Measurements from ENCODE around the gene GATAD2A. TPM values are rescaled to one million over a fixed set of nuclear protein-coding genes. Genes with fewer than 3 reads are reported as not detected.

Gene GATAD2A
- total RNA-seq, 2 experiments from 2014 or later = 152 to 153 TPM

- H3K27me3 Mint-ChIP-seq = no peaks in the 10 kb centered on the region
- no peak overlapping the region for H3K27ac Mint-ChIP-seq
- peak overlapping the region; percentile 22 for H3K4me3 Mint-ChIP-seq
- DNase-seq (peak; percentile 48), ATAC-seq (ENCODE audit: low read depth) (no peak)
- POLR2A ChIA-PET = interaction anchor here (1.0 kb wide), 1 partner anchor 38 kb away, joined by 3 read pairs; no protein-coding TSS in a partner anchor
- H3K4me1 Mint-ChIP-seq = peaks cover 9% of the 10 kb centered on the region
- no peaks in the 10 kb centered on the region for H3K9me3 Mint-ChIP-seq
- peaks cover 9% of the 10 kb centered on the region for H3K36me3 Mint-ChIP-seq
Measured at GRCh38 chr19:19514215-19514657, 108.8 kb downstream of the GATAD2A start.

DNA sequence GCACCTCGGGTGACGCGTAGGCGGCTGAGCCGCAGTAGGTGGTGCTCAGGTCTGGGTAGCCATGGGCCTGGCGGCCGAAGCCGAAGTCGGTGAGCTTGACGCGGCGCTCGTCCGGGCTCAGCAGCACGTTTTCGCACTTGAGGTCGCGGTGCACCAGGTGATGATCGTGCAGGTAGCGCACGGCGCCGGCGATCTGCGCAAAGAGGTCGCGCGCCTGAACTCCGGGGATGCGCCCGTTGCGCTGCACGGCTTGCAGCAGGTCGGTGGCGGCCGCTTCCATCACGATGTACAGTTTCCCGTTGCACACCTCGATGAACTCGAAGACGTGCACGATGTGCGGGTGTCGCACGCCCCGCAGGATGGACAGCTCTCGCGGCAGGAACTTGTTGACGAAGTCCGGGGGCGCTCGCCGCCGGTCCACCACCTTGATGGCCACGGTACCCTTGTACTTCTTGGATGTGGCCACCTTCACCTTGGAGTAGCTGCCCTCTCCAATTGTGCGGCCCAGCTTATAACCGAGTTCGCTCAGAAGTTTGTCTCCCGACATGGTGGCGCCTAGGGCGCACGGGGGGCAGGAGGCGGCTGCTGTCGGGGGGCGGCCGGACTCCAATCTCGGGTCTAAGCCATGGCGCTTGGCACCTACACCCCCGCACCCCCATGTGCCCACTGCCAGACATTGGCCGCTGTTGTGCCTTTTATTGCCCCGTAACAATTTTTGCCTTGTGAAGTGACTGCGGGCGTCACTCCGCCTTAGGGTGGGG lies 109.6 kb downstream of the GATAD2A start, which contains the start of gene TSSK6:
Gene TSSK6 (minus strand): TSS at position 668 of the 761 bp plus-strand sequence. CDS start 121 bp downstream, at position 547.
- Mint-ChIP-seq H3K36me3 (peaks cover 14% of the 10 kb centered on the region), H3K27ac (peak within 1 kb of the TSS; percentile 92), H3K27me3 (no peaks in the 10 kb centered on the region), H3K4me3 (peak within 1 kb of the TSS; percentile 89), H3K4me1 (peaks cover 13% of the 10 kb centered on the region), H3K9me3 (no peaks in the 10 kb centered on the region)
- POLR2A ChIA-PET = interaction anchor here (0.7 to 2.1 kb wide), 17 partner anchors 7 to 350 kb away, joined by 3 to 15 read pairs (median 5); partner anchors contain the start of genes GATAD2A, MAU2, SUGP1 and ZNF101
- DNase-seq = no peak
- ATAC-seq (ENCODE audit: low read depth) = no peak

DNA sequence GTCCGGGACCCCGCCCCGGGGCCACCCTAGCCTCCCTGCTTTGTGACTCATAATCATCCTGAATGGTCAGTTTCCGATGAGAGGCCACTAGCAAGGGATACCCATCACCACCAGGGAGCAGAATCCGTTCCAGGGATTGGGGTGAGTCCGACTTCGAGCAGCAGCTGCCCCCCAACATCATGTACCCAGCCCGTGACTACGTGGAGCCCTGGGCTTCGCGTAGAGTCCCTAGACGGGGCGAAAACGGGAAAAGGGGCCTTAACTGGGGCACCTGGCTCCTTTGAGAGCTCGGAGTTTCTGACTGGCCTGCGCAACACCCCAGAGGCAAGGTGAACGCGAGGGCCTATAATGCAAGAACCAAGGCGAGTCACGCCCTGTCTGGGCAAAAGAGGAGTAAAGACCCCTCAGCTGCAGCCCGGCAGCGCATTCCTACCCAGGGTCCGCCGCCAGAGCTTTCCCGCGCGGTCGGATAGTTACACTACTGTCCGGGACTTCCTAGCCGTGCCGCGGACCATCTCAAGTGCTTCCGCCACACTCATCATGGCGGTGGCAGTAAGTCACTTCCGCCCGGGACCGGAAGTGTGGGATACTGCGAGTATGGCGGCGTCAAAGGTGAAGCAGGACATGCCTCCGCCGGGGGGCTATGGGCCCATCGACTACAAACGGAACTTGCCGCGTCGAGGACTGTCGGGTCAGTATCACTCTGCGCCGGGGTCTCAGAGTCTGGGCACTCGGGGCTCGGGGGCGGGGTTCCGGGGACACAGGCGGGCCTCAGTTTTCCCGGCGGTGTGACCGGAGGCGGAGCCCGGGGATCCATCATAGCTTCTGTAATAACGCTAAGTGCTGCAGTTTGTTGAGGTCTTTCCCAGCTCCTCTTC lies 110.4 kb downstream of the GATAD2A start, which contains the start of gene NDUFA13:
Gene NDUFA13 (plus strand): TSS at position 584 of the 878 bp plus-strand sequence. CDS start 14 bp downstream, at position 598.
- H3K36me3 Mint-ChIP-seq = peaks cover 20% of the 10 kb centered on the region
- peak within 1 kb of the TSS; percentile 92 for H3K27ac Mint-ChIP-seq
- H3K27me3 Mint-ChIP-seq = no peaks in the 10 kb centered on the region
- POLR2A ChIA-PET = interaction anchor here (0.6 to 2.1 kb wide), 20 partner anchors 8 to 993 kb away, joined by 3 to 15 read pairs (median 5); partner anchors contain the start of genes GATAD2A, MAU2, NR2C2AP and SUGP1
- DNase-seq (peak; percentile 98), ATAC-seq (ENCODE audit: low read depth) (peak; percentile 89)
- H3K4me1 Mint-ChIP-seq = peaks cover 18% of the 10 kb centered on the region
- no peaks in the 10 kb centered on the region for H3K9me3 Mint-ChIP-seq
- peak within 1 kb of the TSS; percentile 89 for H3K4me3 Mint-ChIP-seq

GRCh38 chr19:19517235-19517619 lies 111.8 kb downstream of the GATAD2A start:
- peak overlapping the region; percentile 92 for H3K27ac Mint-ChIP-seq
- POLR2A ChIA-PET = no interaction called here
- H3K27me3 Mint-ChIP-seq = no peaks in the 10 kb centered on the region
- DNase-seq (no peak), ATAC-seq (ENCODE audit: low read depth) (no peak)
- peaks cover 23% of the 10 kb centered on the region for H3K36me3 Mint-ChIP-seq
- H3K4me3 Mint-ChIP-seq = peak overlapping the region; percentile 89
- H3K4me1 Mint-ChIP-seq = peaks cover 20% of the 10 kb centered on the region
- H3K9me3 Mint-ChIP-seq = no peaks in the 10 kb centered on the region

DNA sequence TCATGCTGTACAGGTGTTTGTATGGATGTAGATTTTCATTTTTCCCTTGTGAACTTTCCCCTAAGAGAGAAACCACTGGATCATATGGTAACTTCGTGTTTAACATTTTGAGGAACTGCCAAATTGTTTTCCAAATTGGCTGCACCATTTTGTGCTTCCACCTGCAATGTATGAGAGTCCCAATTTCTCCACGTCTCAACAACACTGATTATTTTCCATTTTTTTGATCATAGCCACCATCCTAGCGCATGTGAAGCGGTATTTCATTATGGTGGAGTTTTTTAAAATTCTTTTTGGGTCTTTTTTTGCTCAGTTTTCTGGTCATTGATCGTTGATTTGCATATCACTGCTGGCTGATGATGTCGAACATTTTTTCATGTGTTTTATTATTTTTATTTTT lies 115.5 kb downstream of the GATAD2A start:
- Mint-ChIP-seq H3K27me3 (no peaks in the 10 kb centered on the region), H3K9me3 (no peaks in the 10 kb centered on the region), H3K4me3 (no peak overlapping the region), H3K36me3 (peaks cover 18% of the 10 kb centered on the region), H3K27ac (no peak overlapping the region), H3K4me1 (peaks cover 22% of the 10 kb centered on the region)
- ATAC-seq (ENCODE audit: low read depth) = no peak
- POLR2A ChIA-PET = no interaction called here
- DNase-seq = no peak

GRCh38 chr19:19523177-19523576 lies 117.7 kb downstream of the GATAD2A start:
- ATAC-seq (ENCODE audit: low read depth) (no peak), DNase-seq (no peak)
- no peak overlapping the region for H3K4me3 Mint-ChIP-seq
- H3K36me3 Mint-ChIP-seq = peaks cover 18% of the 10 kb centered on the region
- no peaks in the 10 kb centered on the region for H3K9me3 Mint-ChIP-seq
- POLR2A ChIA-PET = no interaction called here
- H3K27ac Mint-ChIP-seq = no peak overlapping the region
- H3K27me3 Mint-ChIP-seq = no peaks in the 10 kb centered on the region
- H3K4me1 Mint-ChIP-seq = peaks cover 19% of the 10 kb centered on the region

GRCh38 chr19:19524053-19524452 lies 118.6 kb downstream of the GATAD2A start:
- Mint-ChIP-seq H3K27me3 (no peaks in the 10 kb centered on the region), H3K27ac (no peak overlapping the region), H3K36me3 (peaks cover 18% of the 10 kb centered on the region), H3K4me1 (peaks cover 19% of the 10 kb centered on the region), H3K9me3 (no peaks in the 10 kb centered on the region), H3K4me3 (no peak overlapping the region)
- DNase-seq (no peak), ATAC-seq (ENCODE audit: low read depth) (no peak)
- POLR2A ChIA-PET = no interaction called here

- Mint-ChIP-seq H3K36me3 (peaks cover 11% of the 10 kb centered on the region), H3K27ac (no peak overlapping the region), H3K9me3 (no peaks in the 10 kb centered on the region), H3K4me1 (peaks cover 11% of the 10 kb centered on the region), H3K27me3 (no peaks in the 10 kb centered on the region), H3K4me3 (no peak overlapping the region)
- DNase-seq (no peak), ATAC-seq (ENCODE audit: low read depth) (no peak)
- POLR2A ChIA-PET = interaction anchor here (0.6 to 1.2 kb wide), 2 partner anchors 10 to 340 kb away, joined by 4 to 6 read pairs; partner anchors contain the start of genes NDUFA13, TSSK6 and ZNF253
Measured at GRCh38 chr19:19525611-19526380, 120.3 kb downstream of the GATAD2A start.

DNA sequence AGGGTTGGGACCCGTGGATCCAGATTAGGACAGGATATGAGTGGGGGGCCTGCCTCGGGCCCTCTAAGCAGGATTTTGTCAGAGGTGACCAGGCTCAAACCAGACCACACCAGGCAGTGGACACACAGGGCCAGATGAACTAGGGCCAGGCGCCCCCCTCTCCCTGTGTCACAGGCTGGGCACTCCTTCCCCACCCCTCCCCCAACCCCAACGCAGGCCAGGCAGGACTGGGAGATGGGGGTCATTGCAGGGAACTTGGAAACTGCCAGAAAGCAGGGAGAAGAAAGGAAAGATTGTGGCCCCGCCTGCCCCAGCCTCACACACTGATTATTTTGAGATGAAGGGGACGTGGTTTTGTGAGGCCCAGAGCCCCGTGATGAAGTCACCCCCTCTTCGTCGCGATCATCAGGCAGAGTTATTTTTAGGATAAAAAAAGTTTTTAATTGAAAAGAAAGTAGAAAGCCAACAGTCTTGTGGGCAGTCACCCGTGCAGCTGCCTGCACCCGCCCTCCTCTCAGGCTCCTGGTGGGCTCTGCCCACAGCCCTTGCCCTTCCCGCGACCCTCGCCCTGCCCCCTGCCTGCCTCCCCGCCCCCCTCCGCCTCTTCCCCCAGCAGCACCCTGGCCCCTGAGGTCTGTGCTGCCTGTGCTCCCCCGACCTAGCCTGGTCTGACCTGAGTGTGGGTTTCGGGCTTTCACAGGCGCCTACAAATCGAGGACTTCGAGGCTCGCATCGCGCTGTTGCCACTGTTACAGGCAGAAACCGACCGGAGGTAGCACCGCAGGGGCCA lies 121.3 kb downstream of the GATAD2A start:
- H3K27me3 Mint-ChIP-seq = no peaks in the 10 kb centered on the region
- DNase-seq (no peak), ATAC-seq (ENCODE audit: low read depth) (no peak)
- H3K4me1 Mint-ChIP-seq = peaks cover 9% of the 10 kb centered on the region
- no peak overlapping the region for H3K27ac Mint-ChIP-seq
- no peaks in the 10 kb centered on the region for H3K9me3 Mint-ChIP-seq
- H3K36me3 Mint-ChIP-seq = peaks cover 10% of the 10 kb centered on the region
- POLR2A ChIA-PET = no interaction called here
- H3K4me3 Mint-ChIP-seq = no peak overlapping the region

GRCh38 chr19:19527371-19527656 lies 121.8 kb downstream of the GATAD2A start:
- Mint-ChIP-seq H3K27me3 (no peaks in the 10 kb centered on the region), H3K4me3 (no peak overlapping the region), H3K9me3 (no peaks in the 10 kb centered on the region), H3K27ac (no peak overlapping the region), H3K36me3 (peaks cover 13% of the 10 kb centered on the region), H3K4me1 (peaks cover 12% of the 10 kb centered on the region)
- POLR2A ChIA-PET = no interaction called here
- ATAC-seq (ENCODE audit: low read depth) = no peak
- no peak for DNase-seq

DNA sequence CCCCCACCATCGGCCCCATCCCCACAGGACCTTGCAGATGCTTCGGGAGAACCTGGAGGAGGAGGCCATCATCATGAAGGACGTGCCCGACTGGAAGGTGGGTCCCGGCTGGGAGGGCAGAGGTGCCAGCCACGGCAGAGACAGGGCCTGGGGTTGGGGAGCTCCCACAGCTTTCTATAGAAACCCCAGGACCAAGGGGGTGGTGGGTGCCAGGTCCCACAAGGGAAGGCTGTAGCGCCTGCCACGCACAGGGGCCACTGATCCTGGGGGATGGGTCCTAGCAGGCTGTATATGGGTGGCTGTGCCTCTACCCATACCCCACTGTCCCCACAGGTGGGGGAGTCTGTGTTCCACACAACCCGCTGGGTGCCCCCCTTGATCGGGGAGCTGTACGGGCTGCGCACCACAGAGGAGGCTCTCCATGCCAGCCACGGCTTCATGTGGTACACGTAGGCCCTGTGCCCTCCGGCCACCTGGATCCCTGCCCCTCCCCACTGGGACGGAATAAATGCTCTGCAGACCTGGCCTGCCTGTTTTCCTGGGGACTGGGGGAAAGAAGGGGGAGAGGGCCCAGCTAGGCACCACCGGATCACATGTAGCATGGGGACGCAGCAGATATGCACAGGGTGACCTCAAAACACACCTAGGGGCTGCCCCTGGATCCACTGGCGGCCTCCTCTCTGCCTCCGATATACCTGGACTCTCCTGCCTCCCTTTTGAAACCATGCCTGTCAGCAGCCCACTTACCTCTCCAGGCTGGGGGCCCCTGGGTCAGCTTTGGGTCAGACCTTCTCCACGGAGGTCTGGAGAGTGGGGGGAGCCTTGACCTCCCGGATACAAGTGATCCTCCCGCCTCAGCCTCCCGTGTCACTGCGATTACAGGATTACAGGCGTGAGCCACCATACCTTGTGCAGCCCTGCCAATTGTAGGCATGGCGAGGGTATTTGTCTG lies 122.5 kb downstream of the GATAD2A start:
- POLR2A ChIA-PET = no interaction called here
- Mint-ChIP-seq H3K9me3 (no peaks in the 10 kb centered on the region), H3K36me3 (peaks cover 11% of the 10 kb centered on the region), H3K4me3 (no peak overlapping the region), H3K4me1 (peaks cover 12% of the 10 kb centered on the region), H3K27me3 (no peaks in the 10 kb centered on the region), H3K27ac (no peak overlapping the region)
- DNase-seq (no peak), ATAC-seq (ENCODE audit: low read depth) (no peak)

All from activated naive CD8-positive, alpha-beta T cell treated with anti-CD3 and anti-CD28 coated beads, Interleukin-2, amount 10 ng/mL, durations not matched to agents 7 days and 5 days (primary cell).